SK-N-SH (cell line): ENCODE measurements around the gene FYB1. TPM values are rescaled to one million over a fixed set of nuclear protein-coding genes. Genes with fewer than 3 reads are reported as not detected.

Source experiments
- CTCF ChIA-PET: fragments of 300-600, 350-600 bp; formaldehyde crosslinking; extraction: SDS; loops from one replicate; lab custom pipeline; 2021; lab: Yijun Ruan, JAX
- POLR2A ChIA-PET: fragments of 350-600 bp; sonication (Branson Sonifier 250); formaldehyde crosslinking; extraction: SDS; loops from one replicate; lab custom pipeline; 2020; ENCODE audit warnings: antibody characterized with exemption, inconsistent platforms; lab: Yijun Ruan, JAX
- DNase-seq: peaks from one replicate; pipeline ENCODE4 v3.0.0; 2012
- H2AFZ ChIP-seq: fragments of 200-600 bp; sonication (generic); 2 replicates; pipeline ENCODE4 v1.8.1; 2016; ENCODE audit warnings: antibody characterized with exemption, mild to moderate bottlenecking, low read depth
- H3F3A ChIP-seq: fragments of 200-600 bp; sonication (generic); replicated peaks from 2 replicates; pipeline ENCODE3; 2016; ENCODE audit warnings: antibody characterized with exemption, mild to moderate bottlenecking; ENCODE audit not compliant: insufficient read depth
- H3K27ac ChIP-seq, 2 experiments: fragments of 200-500 bp in 1 of 2; fragments of 200-600 bp in 1 of 2; sonication (Bioruptor generic) in 1 of 2; sonication (generic), shearing (Covaris generic) in 1 of 2; 2 replicates each; pipeline versions ENCODE4 v1.5.1 to v1.6.1; 2014 to 2016; ENCODE audit warnings: low read depth in 2 of 2, inconsistent platforms in 1 of 2, low read length in 1 of 2, mild to moderate bottlenecking in 1 of 2, mixed read lengths in 1 of 2
- H3K27me3 ChIP-seq: fragments of 200-600 bp; sonication (generic), shearing (Covaris generic); 2 replicates; pipeline ENCODE4 v1.6.1; 2016; ENCODE audit warnings: mixed run types; ENCODE audit not compliant: insufficient read depth
- H3K36me3 ChIP-seq, 2 experiments: fragments of 200-500 bp in 1 of 2; fragments of 200-600 bp in 1 of 2; sonication (Bioruptor generic) in 1 of 2; sonication (generic) in 1 of 2; replicated peaks in 1 of 2; 2 replicates each; pipeline versions ENCODE3 to v1.5.1; 2014 to 2016; ENCODE audit warnings: low read length in 1 of 2, mild to moderate bottlenecking in 1 of 2; ENCODE audit not compliant: insufficient read depth in 2 of 2, control insufficient read depth in 1 of 2
- H3K4me1 ChIP-seq, 2 experiments: fragments of 200-500 bp in 1 of 2; fragments of 200-600 bp in 1 of 2; sonication (Bioruptor generic) in 1 of 2; sonication (generic), shearing (Covaris generic) in 1 of 2; 2 replicates each; pipeline versions ENCODE4 v1.5.1 to v1.6.1; 2014 to 2016; ENCODE audit warnings: low read depth in 1 of 2, low read length in 1 of 2, mixed run types in 1 of 2; ENCODE audit not compliant: insufficient read depth in 2 of 2, control insufficient read depth in 1 of 2
- H3K4me2 ChIP-seq: fragments of 200-600 bp; sonication (generic), shearing (Covaris generic); 2 replicates; pipeline ENCODE4 v1.6.1; 2017; ENCODE audit warnings: mixed run types
- H3K4me3 ChIP-seq, 2 experiments: fragments of 200-500 bp in 1 of 2; fragments of 200-600 bp in 1 of 2; sonication (Bioruptor generic) in 1 of 2; sonication (generic), shearing (Covaris generic) in 1 of 2; 2 replicates each; pipeline versions ENCODE4 v1.5.1 to v1.8.1; 2014 to 2016; ENCODE audit warnings: low read depth in 2 of 2, inconsistent platforms in 1 of 2, low read length in 1 of 2, mild to moderate bottlenecking in 1 of 2, mixed read lengths in 1 of 2, moderate library complexity in 1 of 2
- H3K79me2 ChIP-seq: fragments of 200-600 bp; sonication (generic); 2 replicates; pipeline ENCODE4 v1.8.1; 2017; ENCODE audit warnings: mild to moderate bottlenecking; ENCODE audit not compliant: insufficient read depth
- H3K9ac ChIP-seq: fragments of 200-600 bp; sonication (generic); 2 replicates; pipeline ENCODE4 v1.6.1; 2017; ENCODE audit warnings: mixed run types
- H3K9me2 ChIP-seq: fragments of 200-600 bp; sonication (generic); 2 replicates; pipeline ENCODE4 v1.6.1; 2017; ENCODE audit warnings: mixed run types
- H3K9me3 ChIP-seq: fragments of 200-600 bp; sonication (generic); 2 replicates; pipeline ENCODE4 v1.6.1; 2017; ENCODE audit warnings: mixed run types, mild to moderate bottlenecking, moderate library complexity
- H4K20me1 ChIP-seq: fragments of 200-600 bp; sonication (generic); 2 replicates; pipeline ENCODE4 v1.6.1; 2017; ENCODE audit warnings: mild to moderate bottlenecking, mixed run types; ENCODE audit not compliant: insufficient read depth
- EZH2phosphoT487 ChIP-seq: fragments of 200-600 bp; sonication (generic); IDR thresholded peaks from 2 replicates; pipeline ENCODE4 v1.6.1; 2017; ENCODE audit warnings: low read depth, mixed run types, mild to moderate bottlenecking, antibody characterized with exemption, moderate library complexity, borderline replicate concordance
- FOXM1 ChIP-seq: IDR thresholded peaks from 2 replicates; pipeline ENCODE4 v1.4.0; 2012; ENCODE audit warnings: low read depth, mild to moderate bottlenecking
- GATA2 ChIP-seq: sonication (generic); formaldehyde crosslinking; IDR thresholded peaks from 2 replicates; pipeline ENCODE4 v1.5.0; 2020; ENCODE audit warnings: mild to moderate bottlenecking, missing genetic modification reagents
- MEF2A ChIP-seq: IDR thresholded peaks from 2 replicates; pipeline ENCODE4 v1.4.0; 2012; ENCODE audit warnings: low read depth, borderline replicate concordance
- MXI1 ChIP-seq: IDR thresholded peaks from 2 replicates; pipeline ENCODE4 v1.6.1; 2012; ENCODE audit warnings: mild to moderate bottlenecking, low read depth, low read length, improper control_type of control experiment
- NFIC ChIP-seq: IDR thresholded peaks from 2 replicates; pipeline ENCODE4 v1.4.0; 2012; ENCODE audit warnings: borderline replicate concordance
- POLR2AphosphoS5 ChIP-seq: IDR thresholded peaks from 2 replicates; pipeline ENCODE4 v1.6.1; 2012; ENCODE audit warnings: low read depth, low read length
- RCOR1 ChIP-seq: fragments of 150-350 bp; IDR thresholded peaks from 2 replicates; pipeline ENCODE4 v1.6.1; 2017; ENCODE audit warnings: antibody characterized with exemption, low read length
- RXRA ChIP-seq: IDR thresholded peaks from 2 replicates; pipeline ENCODE4 v1.4.0; 2012; ENCODE audit warnings: low read depth, mild to moderate bottlenecking, borderline replicate concordance
- TAF1 ChIP-seq: IDR thresholded peaks from 2 replicates; pipeline ENCODE4 v1.6.1; 2012; ENCODE audit warnings: low read depth, mild to moderate bottlenecking, low read length, moderate library complexity, borderline replicate concordance
- TCF12 ChIP-seq: IDR thresholded peaks from 2 replicates; pipeline ENCODE4 v1.4.0; 2012
- TEAD4 ChIP-seq: IDR thresholded peaks from 2 replicates; pipeline ENCODE4 v1.4.0; 2012; ENCODE audit warnings: mild to moderate bottlenecking, borderline replicate concordance; ENCODE audit not compliant: insufficient read depth
- YY1 ChIP-seq: IDR thresholded peaks from 2 replicates; pipeline ENCODE4 v1.4.0; 2012; ENCODE audit warnings: low read depth, mild to moderate bottlenecking
- WGBS: methylation state at CpG from one replicate; pipeline ENCODE4 v1.1.6; 2017; ENCODE audit warnings: low lambda C conversion rate; 5-methylcytosine and 5-hydroxymethylcytosine counted together
- polyA plus RNA-seq, 3 experiments: library from polyadenylated mRNA; depleted of rRNA; stranded (reverse); fragments of >200 nt; gene quantifications; 2 replicates each; pipeline ENCODE4 v1.2.3, GENCODE V29; 2012
- TF ChIP-seq, protein P1 (sequence below): IDR thresholded peaks from 2 replicates; pipeline ENCODE4 v1.4.0; 2012; ENCODE audit warnings: low read depth
- TF ChIP-seq, protein P2 (sequence below): IDR thresholded peaks from 2 replicates; pipeline ENCODE4 v1.6.1; 2012; ENCODE audit warnings: mild to moderate bottlenecking, low read depth, low read length, moderate library complexity
- TF ChIP-seq, protein P3 (sequence below): IDR thresholded peaks from 2 replicates; pipeline ENCODE4 v1.4.0; 2012; ENCODE audit warnings: low read depth, borderline replicate concordance

Gene FYB1
- polyA plus RNA-seq, 1 of the 3 experiments (the other 2 are of a cell fraction): not detected

DNA sequence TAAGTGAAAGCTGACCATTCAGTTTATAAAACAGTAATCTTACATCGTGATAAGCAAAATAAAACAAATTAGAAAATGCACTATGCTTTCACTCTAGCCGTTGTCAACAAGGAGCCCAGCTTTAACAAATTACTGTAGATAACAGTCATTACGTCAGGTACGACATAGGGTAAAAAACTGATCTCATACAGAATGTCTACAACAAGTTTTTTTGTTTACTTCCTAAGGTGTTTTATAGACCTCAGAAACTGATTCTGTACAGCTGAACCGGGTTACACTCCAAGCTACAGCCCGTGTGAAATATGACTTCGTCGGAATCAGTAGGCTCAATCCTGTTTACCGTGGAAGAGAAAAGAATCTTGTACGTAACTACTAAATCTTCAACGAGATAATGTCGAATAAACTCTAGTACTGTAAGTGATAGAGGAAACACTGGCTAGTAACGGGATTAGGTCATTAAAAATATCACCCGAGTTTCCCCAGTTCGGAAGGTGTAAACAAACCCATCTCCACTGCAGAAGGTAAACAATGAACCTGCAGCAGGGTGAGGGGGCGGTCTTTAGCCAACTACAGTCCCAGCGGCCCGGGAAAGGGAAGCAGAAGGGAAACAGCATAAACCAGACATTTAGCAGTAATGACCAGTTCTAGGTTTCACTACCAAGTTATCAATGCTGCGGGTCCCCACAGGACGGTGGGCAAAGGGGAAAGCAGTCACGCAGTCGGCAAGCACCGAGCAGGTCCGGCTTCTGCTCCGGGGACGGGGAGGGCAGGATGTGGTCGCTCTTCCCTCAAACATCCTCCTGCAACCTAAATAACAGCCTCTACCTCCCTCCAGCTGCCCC, 146.2 kb downstream of the FYB1 start:
- 11% methylated on average over 27 of the region's 27 CpGs for WGBS
- H3F3A ChIP-seq: peaks cover 17% of the 10 kb centered on the region
- CTCF ChIA-PET: interaction anchor here (0.7 to 1.3 kb wide), 6 partner anchors 8 to 872 kb away, joined by 3 to 6 read pairs (median 3); no protein-coding TSS in a partner anchor
- peak overlapping the region; percentile 95; the same call in 1 of the 2 replicates for H3K9ac ChIP-seq
- peaks cover 7 to 13% of the 10 kb centered on the region in 2 experiments for H3K36me3 ChIP-seq
- peak; percentile 68 for DNase-seq
- peaks cover 58% of the 10 kb centered on the region for H3K79me2 ChIP-seq
- peak overlapping the region; percentile 50; the same call in 1 of the 2 replicates for H2AFZ ChIP-seq
- no peaks in the 10 kb centered on the region for H3K27me3 ChIP-seq
- peak overlapping the region; percentile 84 to 94 for H3K4me3 ChIP-seq
- H3K9me2 ChIP-seq: no peaks in the 10 kb centered on the region; the same call in 1 of the 2 replicates
- peak overlapping the region; percentile 92 to 94 for H3K27ac ChIP-seq
- H3K4me2 ChIP-seq: peak overlapping the region; percentile 90
- no peak for TF ChIP-seq TAF1
- TF ChIP-seq MXI1: 0 out of 2 replicates have a peak, but pooled peaks have one; percentile 42
- H4K20me1 ChIP-seq: peaks cover 13% of the 10 kb centered on the region; the same call in 1 of the 2 replicates
- H3K9me3 ChIP-seq: no peaks in the 10 kb centered on the region
- POLR2A ChIA-PET: no interaction called here
- H3K4me1 ChIP-seq: peaks cover 0 to 12% of the 10 kb centered on the region in 2 experiments; a peak in 2 of 4 replicates

DNA sequence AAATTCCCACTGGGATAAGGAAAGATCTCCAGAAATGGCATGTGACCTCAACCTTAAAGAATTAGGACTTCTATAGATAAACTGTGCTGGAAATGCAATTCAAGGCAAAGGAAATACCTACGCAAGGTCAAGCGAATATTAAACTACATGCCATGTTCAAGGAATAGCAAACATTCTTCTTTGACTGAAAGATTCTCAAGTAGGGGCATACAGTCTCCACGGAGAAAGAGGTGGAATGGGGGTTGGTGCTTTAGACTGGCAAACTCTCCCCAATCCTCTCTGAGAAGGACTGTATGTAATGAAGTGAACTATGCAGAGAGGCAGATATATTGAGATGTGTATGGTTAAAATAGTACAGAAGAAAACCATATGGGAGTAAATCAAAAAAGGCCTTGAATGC, 151.3 kb downstream of the FYB1 start:
- WGBS: 96% methylated on average over 3 of the region's 3 CpGs
- POLR2A ChIA-PET: no interaction called here

DNA sequence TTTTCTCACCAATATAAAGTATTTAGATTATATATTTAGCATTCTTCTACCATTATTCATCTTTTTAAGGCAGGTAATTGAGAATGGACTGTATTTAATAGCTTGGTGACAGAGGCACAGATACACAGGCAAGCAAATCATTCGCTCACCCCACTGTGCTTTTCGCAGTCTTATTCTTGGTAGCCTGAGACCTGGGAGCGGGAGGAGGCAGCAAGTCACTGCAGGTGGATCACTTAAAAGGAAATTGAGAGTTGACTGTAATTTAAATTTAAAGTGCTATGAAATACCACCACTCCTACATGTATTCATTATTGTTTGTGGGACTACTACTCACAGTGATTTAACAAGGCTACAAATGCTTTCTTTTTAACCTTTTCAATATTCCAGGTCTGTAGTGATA, 154.9 kb downstream of the FYB1 start:
- H3K4me1 ChIP-seq: no peaks in the 10 kb centered on the region; a peak in 1 of 4 replicates
- peaks cover 15 to 20% of the 10 kb centered on the region in 2 experiments for H3K36me3 ChIP-seq
- WGBS: 100% methylated on average over 3 of the region's 3 CpGs
- H3K4me3 ChIP-seq: no peak overlapping the region
- H3K79me2 ChIP-seq: peaks cover 83% of the 10 kb centered on the region
- H3K27ac ChIP-seq: no peak overlapping the region
- no peaks in the 10 kb centered on the region for H3F3A ChIP-seq
- no peak overlapping the region for H2AFZ ChIP-seq
- DNase-seq: no peak
- H3K9ac ChIP-seq: no peak overlapping the region
- no peaks in the 10 kb centered on the region for H3K9me2 ChIP-seq
- H3K27me3 ChIP-seq: no peaks in the 10 kb centered on the region
- POLR2A ChIA-PET: no interaction called here
- H3K4me2 ChIP-seq: no peak overlapping the region
- CTCF ChIA-PET: no interaction called here
- peaks cover 4% of the 10 kb centered on the region; the same call in 1 of the 2 replicates for H4K20me1 ChIP-seq
- no peaks in the 10 kb centered on the region for H3K9me3 ChIP-seq
- TF ChIP-seq YY1 (no peak), TCF12 (no peak), FOXM1 (no peak), TAF1 (no peak), NFIC (no peak), TEAD4 (no peak), GATA2 (CRISPR knock-in tag) (no peak), MXI1 (no peak), EZH2phosphoT487 (no peak), RXRA (no peak)
- TF ChIP-seq, protein P1, sequence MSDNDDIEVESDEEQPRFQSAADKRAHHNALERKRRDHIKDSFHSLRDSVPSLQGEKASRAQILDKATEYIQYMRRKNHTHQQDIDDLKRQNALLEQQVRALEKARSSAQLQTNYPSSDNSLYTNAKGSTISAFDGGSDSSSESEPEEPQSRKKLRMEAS: no peak
- TF ChIP-seq, protein P2, sequence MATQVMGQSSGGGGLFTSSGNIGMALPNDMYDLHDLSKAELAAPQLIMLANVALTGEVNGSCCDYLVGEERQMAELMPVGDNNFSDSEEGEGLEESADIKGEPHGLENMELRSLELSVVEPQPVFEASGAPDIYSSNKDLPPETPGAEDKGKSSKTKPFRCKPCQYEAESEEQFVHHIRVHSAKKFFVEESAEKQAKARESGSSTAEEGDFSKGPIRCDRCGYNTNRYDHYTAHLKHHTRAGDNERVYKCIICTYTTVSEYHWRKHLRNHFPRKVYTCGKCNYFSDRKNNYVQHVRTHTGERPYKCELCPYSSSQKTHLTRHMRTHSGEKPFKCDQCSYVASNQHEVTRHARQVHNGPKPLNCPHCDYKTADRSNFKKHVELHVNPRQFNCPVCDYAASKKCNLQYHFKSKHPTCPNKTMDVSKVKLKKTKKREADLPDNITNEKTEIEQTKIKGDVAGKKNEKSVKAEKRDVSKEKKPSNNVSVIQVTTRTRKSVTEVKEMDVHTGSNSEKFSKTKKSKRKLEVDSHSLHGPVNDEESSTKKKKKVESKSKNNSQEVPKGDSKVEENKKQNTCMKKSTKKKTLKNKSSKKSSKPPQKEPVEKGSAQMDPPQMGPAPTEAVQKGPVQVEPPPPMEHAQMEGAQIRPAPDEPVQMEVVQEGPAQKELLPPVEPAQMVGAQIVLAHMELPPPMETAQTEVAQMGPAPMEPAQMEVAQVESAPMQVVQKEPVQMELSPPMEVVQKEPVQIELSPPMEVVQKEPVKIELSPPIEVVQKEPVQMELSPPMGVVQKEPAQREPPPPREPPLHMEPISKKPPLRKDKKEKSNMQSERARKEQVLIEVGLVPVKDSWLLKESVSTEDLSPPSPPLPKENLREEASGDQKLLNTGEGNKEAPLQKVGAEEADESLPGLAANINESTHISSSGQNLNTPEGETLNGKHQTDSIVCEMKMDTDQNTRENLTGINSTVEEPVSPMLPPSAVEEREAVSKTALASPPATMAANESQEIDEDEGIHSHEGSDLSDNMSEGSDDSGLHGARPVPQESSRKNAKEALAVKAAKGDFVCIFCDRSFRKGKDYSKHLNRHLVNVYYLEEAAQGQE: no peak

More for the DNA sequence above, 151.3 kb downstream of the FYB1 start:
- Histone ChIP-seq H2AFZ (no peak overlapping the region), H3K4me3 (no peak overlapping the region), H3K27ac (no peak overlapping the region), H3F3A (no peaks in the 10 kb centered on the region), H3K79me2 (peaks cover 92% of the 10 kb centered on the region), H3K9me3 (no peaks in the 10 kb centered on the region), H3K9ac (no peak overlapping the region), H3K4me1 (peaks cover 0 to 7% of the 10 kb centered on the region in 2 experiments; a peak in 2 of 4 replicates), H3K27me3 (no peaks in the 10 kb centered on the region), H3K4me2 (no peak overlapping the region), H4K20me1 (peaks cover 16% of the 10 kb centered on the region; the same call in 1 of the 2 replicates), H3K36me3 (peaks cover 15 to 20% of the 10 kb centered on the region in 2 experiments)
- CTCF ChIA-PET: interaction anchor here (0.9 to 1.2 kb wide), 2 partner anchors 57 to 84 kb away, joined by 3 to 5 read pairs; no protein-coding TSS in a partner anchor
- no peak for DNase-seq
- TF ChIP-seq MEF2A (no peak), TAF1 (no peak), POLR2AphosphoS5 (no peak), RCOR1 (no peak)
- TF ChIP-seq, protein P3, sequence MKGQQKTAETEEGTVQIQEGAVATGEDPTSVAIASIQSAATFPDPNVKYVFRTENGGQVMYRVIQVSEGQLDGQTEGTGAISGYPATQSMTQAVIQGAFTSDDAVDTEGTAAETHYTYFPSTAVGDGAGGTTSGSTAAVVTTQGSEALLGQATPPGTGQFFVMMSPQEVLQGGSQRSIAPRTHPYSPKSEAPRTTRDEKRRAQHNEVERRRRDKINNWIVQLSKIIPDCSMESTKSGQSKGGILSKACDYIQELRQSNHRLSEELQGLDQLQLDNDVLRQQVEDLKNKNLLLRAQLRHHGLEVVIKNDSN: no peak
- TF ChIP-seq, all 33 proteins: peak for 0
- H3K9me2 ChIP-seq: no peaks in the 10 kb centered on the region
